Natural killer cell (primary cell): ENCODE measurements around the gene TIMP3. TPM values are rescaled to one million over a fixed set of nuclear protein-coding genes. Genes with fewer than 3 reads are reported as not detected.
A peak's percentile ranks its signal among the peaks of the same experiment; 100 is the strongest.

ENCODE experiments used
- ATAC-seq, 3 donors: fragments of 150-1000 bp in 2 of 3; fragments of 200-7000 bp in 1 of 3; cut with Tn5 transposase; 1 replicate in 1 of 3; 2 replicates in 2 of 3; pipeline ENCODE4 v1.10.0; 2021; ENCODE audit warnings: mild to moderate bottlenecking in 2 of 3, moderate library complexity in 2 of 3
- DNase-seq, 2 donors: peaks; one replicate each; pipeline versions ENCODE4 v3.0.0 to v3.0.0-alpha.2; 2013 to 2021; ENCODE audit warnings: mixed read lengths in 1 of 2
- H3K27ac ChIP-seq: one replicate; pipeline ENCODE4 v1.5.1; 2013; ENCODE audit warnings: mild to moderate bottlenecking, low read length
- H3K27me3 ChIP-seq: one replicate; pipeline ENCODE4 v1.6.1; 2013; ENCODE audit warnings: low read length; ENCODE audit not compliant: control insufficient read depth, insufficient read depth
- H3K36me3 ChIP-seq: one replicate; pipeline ENCODE4 v1.6.1; 2013; ENCODE audit warnings: low read length; ENCODE audit not compliant: control insufficient read depth, insufficient read depth
- H3K4me1 ChIP-seq: one replicate; pipeline ENCODE4 v1.6.1; 2013; ENCODE audit warnings: low read length; ENCODE audit not compliant: control insufficient read depth, insufficient read depth
- H3K4me3 ChIP-seq: one replicate; pipeline ENCODE4 v1.5.1; 2013; ENCODE audit warnings: low read length
- H3K9me3 ChIP-seq: one replicate; pipeline ENCODE4 v1.6.1; 2013; ENCODE audit warnings: low read length; ENCODE audit not compliant: control insufficient read depth, insufficient read depth
- H3K27ac Mint-ChIP-seq, 2 donors: one replicate each; pipeline ENCODE4 v1.8.0; 2022; ENCODE audit warnings: mild to moderate bottlenecking in 2 of 2, mixed read lengths in 2 of 2, moderate library complexity in 1 of 2
- H3K27me3 Mint-ChIP-seq, 2 donors: one replicate each; pipeline ENCODE4 v1.8.0; 2022; ENCODE audit warnings: low read depth in 2 of 2, mixed read lengths in 2 of 2
- H3K36me3 Mint-ChIP-seq: one replicate; pipeline ENCODE4 v1.8.0; 2022; ENCODE audit warnings: mixed read lengths
- H3K4me1 Mint-ChIP-seq, 2 donors: one replicate each; pipeline ENCODE4 v1.8.0; 2022; ENCODE audit warnings: mixed read lengths in 2 of 2
- H3K4me3 Mint-ChIP-seq: one replicate; pipeline ENCODE4 v1.8.0; 2022; ENCODE audit warnings: mild to moderate bottlenecking, moderate library complexity, mixed read lengths
- H3K9me3 Mint-ChIP-seq, 2 donors: one replicate each; pipeline ENCODE4 v1.8.0; 2022; ENCODE audit warnings: mixed read lengths in 2 of 2
- WGBS: methylation state at CpG from one replicate; pipeline ENCODE4 v1.1.7; 2013; ENCODE audit warnings: missing lambda C conversion rate; ENCODE audit not compliant: insufficient coverage; 5-methylcytosine and 5-hydroxymethylcytosine counted together
- intact Hi-C: fragments of 100-400 bp; cut with micrococcal nuclease; formaldehyde crosslinking; loops from one replicate; pipeline ENCODE4 v1.14.2; 2022
- total RNA-seq, 4 donors: library from RNA; stranded (reverse); fragments of 120-200 nt in 1 of 4; gene quantifications; one replicate each; pipeline versions ENCODE4 v1.2.3 to v1.2.4, GENCODE V29; 2013 to 2022
- TF ChIP-seq, protein P1 (sequence below): fragments of 200-600 bp; IDR thresholded peaks from one replicate; pipeline ENCODE4 v1.8.0; 2022; ENCODE audit warnings: antibody characterized with exemption

The TIMP3 gene
- total RNA-seq, 3 donors from 2014 or later (not counting 1 experiment from before 2014, with no cell fraction given): 0.12 TPM; not detected in 2

DNA sequence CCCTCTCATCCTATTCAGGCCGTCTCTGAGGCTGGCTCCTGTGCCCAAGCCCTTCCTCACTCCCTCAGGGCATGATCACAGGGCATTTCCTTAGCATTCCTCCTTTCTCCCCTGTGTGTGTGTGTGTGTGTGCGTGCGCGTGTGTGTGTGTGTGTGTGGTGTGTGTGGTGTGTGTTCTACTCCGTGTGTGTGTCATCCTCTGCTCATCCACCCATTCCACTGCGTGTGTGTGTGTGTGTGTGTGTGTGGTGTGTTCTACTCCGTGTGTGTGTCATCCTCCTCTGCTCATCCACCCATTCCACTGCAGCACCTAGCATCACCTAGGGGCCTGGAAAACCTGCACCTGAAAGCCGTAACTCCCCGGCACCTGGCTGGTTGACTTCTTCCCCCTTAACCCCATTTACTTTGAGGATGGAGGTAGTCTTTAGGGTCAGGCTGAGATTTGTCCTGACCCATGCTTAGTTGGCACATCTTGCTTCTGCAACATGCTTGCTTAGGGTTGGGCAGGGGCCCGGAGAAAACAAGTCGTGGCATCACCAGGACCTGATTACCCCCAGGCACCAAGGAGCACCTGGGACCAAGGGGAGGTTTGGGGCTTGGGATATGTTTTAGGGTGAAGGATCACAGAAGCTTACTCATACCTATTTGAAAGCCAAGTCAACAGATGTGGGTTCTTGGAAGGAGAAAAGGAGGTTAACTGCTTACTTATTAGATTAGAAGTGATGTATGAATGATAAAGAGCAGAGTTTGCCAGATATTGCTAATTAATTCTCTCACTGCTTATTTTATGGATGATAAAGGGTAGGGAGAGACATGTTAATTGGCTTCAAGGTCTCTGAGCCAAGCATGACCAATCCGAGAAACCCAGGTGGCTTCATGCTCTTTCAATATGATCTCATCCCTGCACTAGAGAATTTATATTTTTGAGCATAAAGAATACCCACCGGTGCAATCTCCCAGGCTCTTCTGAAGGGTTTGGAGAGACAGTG is 18.9 kb downstream of the TIMP3 start:
- H3K27ac Mint-ChIP-seq: no peak overlapping the region
- H3K9me3 Mint-ChIP-seq: no peaks in the 10 kb centered on the region
- Histone ChIP-seq H3K4me3 (no peak overlapping the region), H3K27me3 (no peaks in the 10 kb centered on the region), H3K4me1 (no peaks in the 10 kb centered on the region), H3K9me3 (no peaks in the 10 kb centered on the region), H3K27ac (no peak overlapping the region), H3K36me3 (no peaks in the 10 kb centered on the region)
- peaks cover 0 to 8% of the 10 kb centered on the region in 2 donors for H3K27me3 Mint-ChIP-seq
- H3K4me1 Mint-ChIP-seq: no peaks in the 10 kb centered on the region
- no peak for DNase-seq
- H3K36me3 Mint-ChIP-seq: no peaks in the 10 kb centered on the region
- WGBS: 79% methylated on average over 4 of the region's 13 CpGs
- ATAC-seq: no peak
- H3K4me3 Mint-ChIP-seq: no peak overlapping the region
- TF ChIP-seq, protein P1, sequence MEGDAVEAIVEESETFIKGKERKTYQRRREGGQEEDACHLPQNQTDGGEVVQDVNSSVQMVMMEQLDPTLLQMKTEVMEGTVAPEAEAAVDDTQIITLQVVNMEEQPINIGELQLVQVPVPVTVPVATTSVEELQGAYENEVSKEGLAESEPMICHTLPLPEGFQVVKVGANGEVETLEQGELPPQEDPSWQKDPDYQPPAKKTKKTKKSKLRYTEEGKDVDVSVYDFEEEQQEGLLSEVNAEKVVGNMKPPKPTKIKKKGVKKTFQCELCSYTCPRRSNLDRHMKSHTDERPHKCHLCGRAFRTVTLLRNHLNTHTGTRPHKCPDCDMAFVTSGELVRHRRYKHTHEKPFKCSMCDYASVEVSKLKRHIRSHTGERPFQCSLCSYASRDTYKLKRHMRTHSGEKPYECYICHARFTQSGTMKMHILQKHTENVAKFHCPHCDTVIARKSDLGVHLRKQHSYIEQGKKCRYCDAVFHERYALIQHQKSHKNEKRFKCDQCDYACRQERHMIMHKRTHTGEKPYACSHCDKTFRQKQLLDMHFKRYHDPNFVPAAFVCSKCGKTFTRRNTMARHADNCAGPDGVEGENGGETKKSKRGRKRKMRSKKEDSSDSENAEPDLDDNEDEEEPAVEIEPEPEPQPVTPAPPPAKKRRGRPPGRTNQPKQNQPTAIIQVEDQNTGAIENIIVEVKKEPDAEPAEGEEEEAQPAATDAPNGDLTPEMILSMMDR: no peak
- intact Hi-C loops: no loop called here

DNA sequence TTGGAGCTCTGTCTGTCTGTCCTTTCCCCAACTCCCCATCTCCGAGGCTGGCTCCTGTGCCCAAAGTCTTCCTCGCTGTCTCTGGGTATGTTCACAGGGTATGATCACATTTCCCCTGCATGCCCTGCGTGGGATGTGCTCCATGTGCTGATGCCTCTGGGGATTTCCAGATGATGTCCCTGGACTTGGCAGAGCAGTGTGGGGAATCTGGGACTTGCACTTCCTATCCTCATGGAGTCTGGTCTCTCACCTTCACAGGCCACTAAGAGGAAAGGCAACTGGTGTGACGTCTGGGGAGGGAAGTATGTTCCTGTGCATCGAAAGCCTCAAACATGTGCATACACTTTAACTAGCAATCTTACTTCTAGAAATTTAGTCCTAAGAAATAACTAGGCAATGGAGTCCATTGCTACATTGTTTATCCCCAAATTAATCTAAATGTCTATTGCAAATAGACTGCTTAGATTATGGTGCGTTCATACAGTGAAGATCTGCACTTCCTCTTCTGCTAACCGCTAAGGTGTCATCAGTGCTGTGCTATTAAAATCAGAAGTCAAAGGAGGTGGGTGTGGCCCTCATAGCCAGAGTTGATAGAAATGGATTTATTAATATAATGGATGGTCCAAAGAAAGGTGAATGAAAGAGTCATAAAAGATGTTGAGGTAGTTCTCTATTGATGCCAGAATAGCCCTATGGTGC is 20.8 kb downstream of the TIMP3 start:
- H3K36me3 Mint-ChIP-seq: no peaks in the 10 kb centered on the region
- Histone ChIP-seq H3K9me3 (no peaks in the 10 kb centered on the region), H3K27me3 (no peaks in the 10 kb centered on the region), H3K27ac (no peak overlapping the region), H3K4me3 (no peak overlapping the region), H3K4me1 (no peaks in the 10 kb centered on the region), H3K36me3 (no peaks in the 10 kb centered on the region)
- peaks cover 0 to 6% of the 10 kb centered on the region in 2 donors for H3K27me3 Mint-ChIP-seq
- DNase-seq (no peak), ATAC-seq (no peak)
- TF ChIP-seq, protein P1: no peak
- no peak overlapping the region for H3K4me3 Mint-ChIP-seq
- H3K9me3 Mint-ChIP-seq: no peaks in the 10 kb centered on the region
- WGBS: 81% methylated on average over 6 of the region's 7 CpGs
- intact Hi-C loops: no loop called here
- no peaks in the 10 kb centered on the region for H3K4me1 Mint-ChIP-seq
- no peak overlapping the region for H3K27ac Mint-ChIP-seq

DNA sequence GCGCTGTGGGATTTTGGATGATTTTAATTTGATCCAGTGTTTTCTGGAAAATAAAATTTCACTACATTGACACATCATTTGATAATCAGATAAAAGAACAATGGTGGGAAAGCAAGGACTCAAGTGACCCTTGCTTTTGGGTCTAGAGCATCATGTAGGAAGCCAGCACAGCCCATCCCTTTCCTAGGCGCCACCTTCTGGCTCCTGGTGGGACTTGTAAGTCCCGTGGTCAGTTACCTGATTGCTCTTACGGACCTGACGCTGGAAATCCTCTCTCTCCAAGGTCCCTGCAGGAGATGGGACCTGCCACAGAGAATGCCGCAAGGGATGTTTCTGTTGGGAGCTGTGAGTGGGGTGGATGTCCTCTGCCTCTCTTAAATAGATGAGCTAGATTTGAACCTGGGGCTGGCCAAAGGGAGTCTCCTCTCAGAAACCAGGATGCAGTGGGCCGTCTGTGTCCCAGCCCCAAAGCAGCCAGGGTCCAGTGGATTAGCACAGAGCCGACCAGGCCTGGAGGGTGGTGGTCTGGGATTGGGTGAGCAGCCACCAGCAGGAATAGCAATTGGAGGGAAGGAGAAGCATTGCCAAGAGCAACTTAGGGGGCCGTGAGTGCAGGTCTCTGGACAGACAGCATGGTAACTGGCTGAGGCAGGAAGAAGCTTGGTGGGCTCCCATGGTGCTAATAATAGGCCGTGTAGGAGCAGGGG is 21.7 kb downstream of the TIMP3 start:
- Mint-ChIP-seq H3K27me3 (peaks cover 0 to 3% of the 10 kb centered on the region in 2 donors), H3K27ac (no peak overlapping the region), H3K9me3 (no peaks in the 10 kb centered on the region), H3K36me3 (no peaks in the 10 kb centered on the region), H3K4me3 (no peak overlapping the region), H3K4me1 (no peaks in the 10 kb centered on the region)
- TF ChIP-seq, protein P1: no peak
- H3K4me1 ChIP-seq: no peaks in the 10 kb centered on the region
- no peak overlapping the region for H3K27ac ChIP-seq
- no peaks in the 10 kb centered on the region for H3K36me3 ChIP-seq
- DNase-seq (peak in 1 of 2 donors; percentile 29), ATAC-seq (no peak)
- H3K4me3 ChIP-seq: no peak overlapping the region
- no peaks in the 10 kb centered on the region for H3K9me3 ChIP-seq
- intact Hi-C loops: no loop called here
- WGBS: 87% methylated on average over 9 of the region's 10 CpGs
- no peaks in the 10 kb centered on the region for H3K27me3 ChIP-seq
